Stomach smooth muscle (tissue), 2 donors: ENCODE measurements around the gene HDAC6.
"Not testable (repeated sequence)": the region's sequence is repeated elsewhere in the genome, so short reads cannot be mapped to it uniquely, and the experiment has no call there.

Experiments used
- H3K27ac ChIP-seq: one replicate; pipeline ENCODE4 v1.7.0; 2013; ENCODE audit warnings: mild to moderate bottlenecking, low read length, inconsistent platforms
- H3K27me3 ChIP-seq, 2 donors: one replicate each; pipeline ENCODE4 v1.7.0; 2013; ENCODE audit warnings: low read length in 2 of 2; ENCODE audit not compliant: insufficient read depth in 2 of 2, control insufficient read depth in 1 of 2
- H3K36me3 ChIP-seq, 2 donors: one replicate each; pipeline ENCODE4 v1.7.0; 2013; ENCODE audit warnings: low read length in 2 of 2; ENCODE audit not compliant: control insufficient read depth in 2 of 2, insufficient read depth in 2 of 2
- H3K4me1 ChIP-seq: one replicate; pipeline ENCODE4 v1.7.0; 2013; ENCODE audit warnings: low read length; ENCODE audit not compliant: control insufficient read depth, insufficient read depth
- H3K4me3 ChIP-seq, 2 donors: one replicate each; pipeline ENCODE4 v1.7.0; 2013; ENCODE audit warnings: low read length in 2 of 2
- H3K9ac ChIP-seq, 2 donors: one replicate each; pipeline ENCODE4 v1.7.0; 2013; ENCODE audit warnings: low read length in 2 of 2, mild to moderate bottlenecking in 1 of 2
- H3K9me3 ChIP-seq, 2 donors: one replicate each; pipeline ENCODE4 v1.7.0; 2013; ENCODE audit warnings: low read length in 2 of 2; ENCODE audit not compliant: control insufficient read depth in 2 of 2
- donor health status: healthy.
- donor health status: Pancreatic carcinoma.

The HDAC6 gene

GRCh38 chrX:48839686-48840085 lies 37.8 kb downstream of the HDAC6 start:
- H3K36me3 ChIP-seq, result no peaks in the 10 kb centered on the region
- no peaks in the 10 kb centered on the region for H3K9me3 ChIP-seq
- H3K27ac ChIP-seq, result no peak overlapping the region
- H3K4me1 ChIP-seq, result peaks cover 5% of the 10 kb centered on the region
- H3K4me3 ChIP-seq, result no peak overlapping the region
- H3K9ac ChIP-seq, result no peak overlapping the region
- peaks cover 3 to 5% of the 10 kb centered on the region in 2 donors for H3K27me3 ChIP-seq

- Histone ChIP-seq H3K36me3 (no peaks in the 10 kb centered on the region), H3K4me1 (no peaks in the 10 kb centered on the region), H3K9ac (no peak overlapping the region), H3K27ac (no peak overlapping the region), H3K9me3 (no peaks in the 10 kb centered on the region), H3K27me3 (peaks cover 0 to 8% of the 10 kb centered on the region in 2 donors), H3K4me3 (no peak overlapping the region)
These were observed 47.0 kb downstream of the HDAC6 start for GRCh38 chrX:48848847-48849246.

GRCh38 chrX:48852857-48853256 lies 51.0 kb downstream of the HDAC6 start:
- H3K4me3 ChIP-seq, result no peak overlapping the region
- H3K4me1 ChIP-seq, result no peaks in the 10 kb centered on the region
- H3K36me3 ChIP-seq, result no peaks in the 10 kb centered on the region
- no peak overlapping the region for H3K9ac ChIP-seq
- no peaks in the 10 kb centered on the region for H3K9me3 ChIP-seq
- H3K27ac ChIP-seq, result no peak overlapping the region
- peaks cover 0 to 3% of the 10 kb centered on the region in 2 donors for H3K27me3 ChIP-seq

- H3K4me3 ChIP-seq, H3K4me1 ChIP-seq, H3K9ac ChIP-seq, H3K27ac ChIP-seq, H3K9me3 ChIP-seq, H3K27me3 ChIP-seq, H3K36me3 ChIP-seq: not testable (repeated sequence)
These were observed 51.6 kb downstream of the HDAC6 start for GRCh38 chrX:48853494-48853893.

- H3K4me3 ChIP-seq, H3K9ac ChIP-seq, H3K27me3 ChIP-seq, H3K4me1 ChIP-seq, H3K36me3 ChIP-seq, H3K27ac ChIP-seq, H3K9me3 ChIP-seq: not testable (repeated sequence)
These were observed 52.4 kb downstream of the HDAC6 start for GRCh38 chrX:48854121-48854804.

GRCh38 chrX:48854898-48855297 lies 53.0 kb downstream of the HDAC6 start:
- no peaks in the 10 kb centered on the region for H3K9me3 ChIP-seq
- no peaks in the 10 kb centered on the region for H3K4me1 ChIP-seq
- H3K36me3 ChIP-seq, result no peaks in the 10 kb centered on the region
- H3K27ac ChIP-seq, result no peak overlapping the region
- H3K9ac ChIP-seq, result no peak overlapping the region
- no peak overlapping the region for H3K4me3 ChIP-seq
- H3K27me3 ChIP-seq, result peaks cover 0 to 3% of the 10 kb centered on the region in 2 donors

- H3K9ac ChIP-seq, result no peak overlapping the region
- H3K36me3 ChIP-seq, result no peaks in the 10 kb centered on the region
- no peaks in the 10 kb centered on the region for H3K4me1 ChIP-seq
These were observed 62.3 kb downstream of the HDAC6 start for GRCh38 chrX:48864210-48864609.

GRCh38 chrX:48872017-48872416 lies 70.2 kb downstream of the HDAC6 start:
- H3K36me3 ChIP-seq, H3K27me3 ChIP-seq, H3K9ac ChIP-seq, H3K4me1 ChIP-seq, H3K9me3 ChIP-seq, H3K27ac ChIP-seq, H3K4me3 ChIP-seq: not testable (repeated sequence)

More at GRCh38 chrX:48864210-48864609, 62.3 kb downstream of the HDAC6 start:
- Histone ChIP-seq H3K9me3 (no peaks in the 10 kb centered on the region), H3K27me3 (peaks cover 0 to 4% of the 10 kb centered on the region in 2 donors), H3K27ac (no peak overlapping the region), H3K4me3 (no peak overlapping the region)
